ENCODE measurements around the gene PTPN1. TPM values are rescaled to one million over a fixed set of nuclear protein-coding genes. Genes with fewer than 3 reads are reported as not detected.

PTPN1 gene
- total RNA-seq, 4 donors from 2014 or later, result 20.7 to 26.7 (median 23.7) TPM

- H3K4me1 ChIP-seq, result peaks cover 0 to 86% (median 53%) of the 10 kb centered on the region in 4 donors
- 72 to 75% methylated on average over 4 of the region's 4 CpGs for WGBS, 2 donors
- no peak overlapping the region for H3K4me3 ChIP-seq
Measured at GRCh38 chr20:50518270-50518721, 8.1 kb downstream of the PTPN1 start.

GRCh38 chr20:50519036-50519762 lies 9.0 kb downstream of the PTPN1 start:
- TF ChIP-seq EP300 (IDR thresholded peaks at IDR 0.05), result no peak
- TF ChIP-seq POLR2A (IDR thresholded peaks at IDR 0.05), result no peak
- no peak for TF ChIP-seq CTCF (IDR thresholded peaks at IDR 0.05)
- H3K27me3 ChIP-seq, result no peaks in the 10 kb centered on the region
- peaks cover 0 to 83% (median 48%) of the 10 kb centered on the region in 4 donors for H3K4me1 ChIP-seq
- H3K27ac ChIP-seq, result peak overlapping the region in 2 of 4 donors; percentile 4 to 69
- H3K36me3 ChIP-seq, result no peaks in the 10 kb centered on the region
- no peak overlapping the region for H3K4me3 ChIP-seq
- no peaks in the 10 kb centered on the region for H3K9me3 ChIP-seq
- no peak for DNase-seq (ENCODE audit: low spot score in 2 of 2)
- 67 to 69% methylated on average over 5 of the region's 5 CpGs for WGBS, 2 donors

More at GRCh38 chr20:50518270-50518721, 8.1 kb downstream of the PTPN1 start:
- no peak for DNase-seq (ENCODE audit: low spot score in 2 of 2)
- H3K9me3 ChIP-seq, result no peaks in the 10 kb centered on the region
- TF ChIP-seq EP300 (IDR thresholded peaks at IDR 0.05) (no peak), CTCF (IDR thresholded peaks at IDR 0.05) (no peak), POLR2A (IDR thresholded peaks at IDR 0.05) (no peak)
- H3K27ac ChIP-seq, result peak overlapping the region in 2 of 4 donors; percentile 4 to 69
- no peaks in the 10 kb centered on the region for H3K27me3 ChIP-seq
- no peaks in the 10 kb centered on the region for H3K36me3 ChIP-seq

GRCh38 chr20:50520222-50520880 lies 10.2 kb downstream of the PTPN1 start:
- Histone ChIP-seq H3K27ac (peak overlapping the region in 1 of 4 donors; percentile 69), H3K4me1 (peaks cover 0 to 73% (median 37%) of the 10 kb centered on the region in 4 donors)
- no peak for TF ChIP-seq CTCF (IDR thresholded peaks at IDR 0.05)
- no peak for TF ChIP-seq EP300 (IDR thresholded peaks at IDR 0.05)
- TF ChIP-seq POLR2A (IDR thresholded peaks at IDR 0.05), result no peak

GRCh38 chr20:50521221-50522052 lies 11.3 kb downstream of the PTPN1 start:
- TF ChIP-seq CTCF (IDR thresholded peaks at IDR 0.05) (no peak), POLR2A (IDR thresholded peaks at IDR 0.05) (no peak), EP300 (IDR thresholded peaks at IDR 0.05) (no peak)
- WGBS, 2 donors, result 73 to 79% methylated on average over 7 of the region's 7 CpGs
- Histone ChIP-seq H3K27me3 (no peaks in the 10 kb centered on the region), H3K4me3 (no peak overlapping the region), H3K36me3 (no peaks in the 10 kb centered on the region), H3K4me1 (peaks cover 0 to 71% (median 32%) of the 10 kb centered on the region in 4 donors), H3K9me3 (no peaks in the 10 kb centered on the region), H3K27ac (no peak overlapping the region)
- DNase-seq (ENCODE audit: low spot score in 2 of 2), result no peak

More at GRCh38 chr20:50520222-50520880, 10.2 kb downstream of the PTPN1 start:
- H3K27me3 ChIP-seq, result no peaks in the 10 kb centered on the region
- no peak overlapping the region for H3K4me3 ChIP-seq
- DNase-seq (ENCODE audit: low spot score in 2 of 2), result no peak
- H3K9me3 ChIP-seq, result no peaks in the 10 kb centered on the region
- WGBS, 2 donors, result 89 to 91% methylated on average over 7 of the region's 7 CpGs
- no peaks in the 10 kb centered on the region for H3K36me3 ChIP-seq
